Hepatocyte (in vitro differentiated cells): Measurements from ENCODE around the gene ZNF253.

Experiments used
- EZH2 ChIP-seq: fragments of 200-600 bp; sonication (generic); IDR thresholded peaks from 2 replicates; pipeline ENCODE4 v1.6.1; 2016; ENCODE audit warnings: antibody characterized with exemption, mild to moderate bottlenecking, borderline replicate concordance
- EZH2phosphoT487 ChIP-seq: fragments of 200-600 bp; sonication (generic); IDR thresholded peaks from one replicate; pipeline ENCODE4 v1.6.1; 2018; ENCODE audit warnings: antibody characterized with exemption, mild to moderate bottlenecking, low read depth, moderate library complexity; ENCODE audit not compliant: unreplicated experiment, severe bottlenecking
- TF ChIP-seq, protein P1 (sequence below): fragments of 200-600 bp; sonication (generic); IDR thresholded peaks from 2 replicates; pipeline ENCODE4 v1.5.1; 2016; ENCODE audit warnings: antibody characterized with exemption, mild to moderate bottlenecking; ENCODE audit not compliant: poor library complexity

GRCh38 chr19:19826875-19827274 lies 38.8 kb upstream of the ZNF253 start:
- TF ChIP-seq, protein P1, sequence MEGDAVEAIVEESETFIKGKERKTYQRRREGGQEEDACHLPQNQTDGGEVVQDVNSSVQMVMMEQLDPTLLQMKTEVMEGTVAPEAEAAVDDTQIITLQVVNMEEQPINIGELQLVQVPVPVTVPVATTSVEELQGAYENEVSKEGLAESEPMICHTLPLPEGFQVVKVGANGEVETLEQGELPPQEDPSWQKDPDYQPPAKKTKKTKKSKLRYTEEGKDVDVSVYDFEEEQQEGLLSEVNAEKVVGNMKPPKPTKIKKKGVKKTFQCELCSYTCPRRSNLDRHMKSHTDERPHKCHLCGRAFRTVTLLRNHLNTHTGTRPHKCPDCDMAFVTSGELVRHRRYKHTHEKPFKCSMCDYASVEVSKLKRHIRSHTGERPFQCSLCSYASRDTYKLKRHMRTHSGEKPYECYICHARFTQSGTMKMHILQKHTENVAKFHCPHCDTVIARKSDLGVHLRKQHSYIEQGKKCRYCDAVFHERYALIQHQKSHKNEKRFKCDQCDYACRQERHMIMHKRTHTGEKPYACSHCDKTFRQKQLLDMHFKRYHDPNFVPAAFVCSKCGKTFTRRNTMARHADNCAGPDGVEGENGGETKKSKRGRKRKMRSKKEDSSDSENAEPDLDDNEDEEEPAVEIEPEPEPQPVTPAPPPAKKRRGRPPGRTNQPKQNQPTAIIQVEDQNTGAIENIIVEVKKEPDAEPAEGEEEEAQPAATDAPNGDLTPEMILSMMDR, result no peak
- no peak for TF ChIP-seq EZH2phosphoT487
- TF ChIP-seq EZH2, result no peak
